Central memory CD8-positive, alpha-beta T cell (primary cell): ENCODE data around the gene MAS1.
A peak's percentile ranks its signal among the peaks of the same experiment; 100 is the strongest.
"Not testable (repeated sequence)": the region's sequence is repeated elsewhere in the genome, so short reads cannot be mapped to it uniquely, and the experiment has no call there.

Experiments used
- ATAC-seq: fragments of 150-1000 bp; cut with Tn5 transposase; replicated peaks from 2 replicates; pipeline ENCODE4 v1.10.0; 2022; ENCODE audit warnings: mild to moderate bottlenecking, moderate FRiP score, moderate number of reproducible peaks; ENCODE audit not compliant: poor library complexity, severe bottlenecking; ENCODE audit errors: extremely low read depth
- DNase-seq, 2 donors: peaks; one replicate each; pipeline ENCODE4 v3.0.0; 2021; ENCODE audit warnings: low spot score in 2 of 2
- H3K27ac Mint-ChIP-seq: one replicate; pipeline ENCODE4 v1.8.0; 2022; ENCODE audit warnings: low read depth, mild to moderate bottlenecking, moderate library complexity, mixed read lengths
- H3K27me3 Mint-ChIP-seq: one replicate; pipeline ENCODE4 v1.8.0; 2022; ENCODE audit warnings: mixed read lengths
- H3K36me3 Mint-ChIP-seq: one replicate; pipeline ENCODE4 v1.8.0; 2022; ENCODE audit warnings: mild to moderate bottlenecking, moderate library complexity, mixed read lengths; ENCODE audit not compliant: insufficient read depth
- H3K4me1 Mint-ChIP-seq: one replicate; pipeline ENCODE4 v1.8.0; 2022; ENCODE audit warnings: mixed read lengths
- H3K4me3 Mint-ChIP-seq: one replicate; pipeline ENCODE4 v1.8.0; 2022; ENCODE audit warnings: mild to moderate bottlenecking, moderate library complexity, mixed read lengths
- H3K9me3 Mint-ChIP-seq: one replicate; pipeline ENCODE4 v1.8.0; 2022; ENCODE audit warnings: mixed read lengths

MAS1 gene

GRCh38 chr6:159910342-159910741, 19.6 kb downstream of the MAS1 start:
- no peak overlapping the region for H3K4me3 Mint-ChIP-seq
- peaks cover 7% of the 10 kb centered on the region for H3K9me3 Mint-ChIP-seq

GRCh38 chr6:159913375-159913774, 22.6 kb downstream of the MAS1 start:
- H3K27ac Mint-ChIP-seq: no peak overlapping the region
- H3K4me1 Mint-ChIP-seq: no peaks in the 10 kb centered on the region
- no peak overlapping the region for H3K4me3 Mint-ChIP-seq
- ATAC-seq (no peak), DNase-seq (no peak)
- H3K9me3 Mint-ChIP-seq: peaks cover 7% of the 10 kb centered on the region
- H3K27me3 Mint-ChIP-seq: peaks cover 52% of the 10 kb centered on the region
- H3K36me3 Mint-ChIP-seq: no peaks in the 10 kb centered on the region

More at GRCh38 chr6:159910342-159910741, 19.6 kb downstream of the MAS1 start:
- Mint-ChIP-seq H3K27ac (no peak overlapping the region), H3K4me1 (no peaks in the 10 kb centered on the region), H3K27me3 (peaks cover 45% of the 10 kb centered on the region), H3K36me3 (no peaks in the 10 kb centered on the region)
- ATAC-seq (no peak), DNase-seq (no peak)

- Mint-ChIP-seq H3K9me3 (peaks cover 7% of the 10 kb centered on the region), H3K4me1 (no peaks in the 10 kb centered on the region), H3K27me3 (peaks cover 52% of the 10 kb centered on the region), H3K27ac (no peak overlapping the region), H3K4me3 (no peak overlapping the region), H3K36me3 (no peaks in the 10 kb centered on the region)
- no peak for DNase-seq
- ATAC-seq: no peak
These were observed 23.2 kb downstream of the MAS1 start for GRCh38 chr6:159913862-159914564.

- ATAC-seq: no peak
These were observed 23.8 kb downstream of the MAS1 start for GRCh38 chr6:159914565-159914923.

GRCh38 chr6:159915397-159915796, 24.6 kb downstream of the MAS1 start:
- Mint-ChIP-seq H3K27ac (no peak overlapping the region), H3K4me3 (no peak overlapping the region), H3K27me3 (peaks cover 46% of the 10 kb centered on the region), H3K4me1 (no peaks in the 10 kb centered on the region), H3K36me3 (no peaks in the 10 kb centered on the region), H3K9me3 (peaks cover 6% of the 10 kb centered on the region)
- ATAC-seq: no peak
- no peak for DNase-seq

More at GRCh38 chr6:159914565-159914923, 23.8 kb downstream of the MAS1 start:
- no peak overlapping the region for H3K27ac Mint-ChIP-seq
- peaks cover 52% of the 10 kb centered on the region for H3K27me3 Mint-ChIP-seq
- H3K36me3 Mint-ChIP-seq: no peaks in the 10 kb centered on the region
- no peak for DNase-seq
- no peak overlapping the region for H3K4me3 Mint-ChIP-seq
- no peaks in the 10 kb centered on the region for H3K4me1 Mint-ChIP-seq
- H3K9me3 Mint-ChIP-seq: peaks cover 7% of the 10 kb centered on the region

- Mint-ChIP-seq H3K9me3 (peaks cover 3% of the 10 kb centered on the region), H3K4me3 (no peak overlapping the region), H3K36me3 (no peaks in the 10 kb centered on the region), H3K27ac (no peak overlapping the region), H3K27me3 (peaks cover 43% of the 10 kb centered on the region), H3K4me1 (no peaks in the 10 kb centered on the region)
- ATAC-seq (no peak), DNase-seq (no peak)
These were observed 25.4 kb downstream of the MAS1 start for GRCh38 chr6:159916237-159916636.

GRCh38 chr6:159916752-159917151, 26.0 kb downstream of the MAS1 start:
- H3K36me3 Mint-ChIP-seq: no peaks in the 10 kb centered on the region
- H3K4me1 Mint-ChIP-seq: no peaks in the 10 kb centered on the region
- H3K9me3 Mint-ChIP-seq: peaks cover 7% of the 10 kb centered on the region
- H3K27me3 Mint-ChIP-seq: peaks cover 43% of the 10 kb centered on the region
- H3K4me3 Mint-ChIP-seq: no peak overlapping the region
- H3K27ac Mint-ChIP-seq: no peak overlapping the region
- ATAC-seq: no peak
- no peak for DNase-seq

GRCh38 chr6:159919011-159919511, 28.3 kb downstream of the MAS1 start:
- Mint-ChIP-seq H3K27me3 (peaks cover 31% of the 10 kb centered on the region), H3K9me3 (peaks cover 7% of the 10 kb centered on the region), H3K4me1 (no peaks in the 10 kb centered on the region), H3K27ac (no peak overlapping the region), H3K36me3 (no peaks in the 10 kb centered on the region), H3K4me3 (no peak overlapping the region)
- no peak for DNase-seq
- no peak for ATAC-seq

- no peaks in the 10 kb centered on the region for H3K4me1 Mint-ChIP-seq
- H3K27ac Mint-ChIP-seq: no peak overlapping the region
- H3K9me3 Mint-ChIP-seq: peaks cover 7% of the 10 kb centered on the region
- H3K4me3 Mint-ChIP-seq: no peak overlapping the region
- no peaks in the 10 kb centered on the region for H3K36me3 Mint-ChIP-seq
- H3K27me3 Mint-ChIP-seq: peaks cover 25% of the 10 kb centered on the region
- ATAC-seq (no peak), DNase-seq (no peak)
These were observed 29.0 kb downstream of the MAS1 start for GRCh38 chr6:159919800-159920199.

GRCh38 chr6:159924150-159924549, 33.4 kb downstream of the MAS1 start:
- not testable (repeated sequence) for H3K27ac Mint-ChIP-seq

GRCh38 chr6:159926542-159927203, 35.9 kb downstream of the MAS1 start:
- DNase-seq (no peak), ATAC-seq (no peak)
- Mint-ChIP-seq H3K9me3 (no peaks in the 10 kb centered on the region), H3K36me3 (peaks cover 4% of the 10 kb centered on the region), H3K4me3 (no peak overlapping the region), H3K4me1 (peaks cover 24% of the 10 kb centered on the region), H3K27ac (no peak overlapping the region), H3K27me3 (peaks cover 2% of the 10 kb centered on the region)

More at GRCh38 chr6:159924150-159924549, 33.4 kb downstream of the MAS1 start:
- H3K4me3 Mint-ChIP-seq, DNase-seq, H3K36me3 Mint-ChIP-seq, H3K9me3 Mint-ChIP-seq, ATAC-seq, H3K4me1 Mint-ChIP-seq: not testable (repeated sequence)
- H3K27me3 Mint-ChIP-seq: peaks cover 12% of the 10 kb centered on the region

- peaks cover 24% of the 10 kb centered on the region for H3K4me1 Mint-ChIP-seq
- no peaks in the 10 kb centered on the region for H3K9me3 Mint-ChIP-seq
- H3K27me3 Mint-ChIP-seq: no peaks in the 10 kb centered on the region
- no peak overlapping the region for H3K4me3 Mint-ChIP-seq
- H3K27ac Mint-ChIP-seq: peak overlapping the region; percentile 80
- H3K36me3 Mint-ChIP-seq: peaks cover 4% of the 10 kb centered on the region
- ATAC-seq (peak; percentile 92), DNase-seq (peak; percentile 58 to 69)
These were observed 39.0 kb downstream of the MAS1 start for GRCh38 chr6:159929819-159930218.

GRCh38 chr6:159931112-159931511, 40.3 kb downstream of the MAS1 start:
- Mint-ChIP-seq H3K4me1 (peaks cover 24% of the 10 kb centered on the region), H3K9me3 (no peaks in the 10 kb centered on the region), H3K4me3 (no peak overlapping the region), H3K27me3 (no peaks in the 10 kb centered on the region), H3K36me3 (peaks cover 4% of the 10 kb centered on the region), H3K27ac (no peak overlapping the region)
- no peak for ATAC-seq
- DNase-seq: no peak
